NCI-H146 treated with DMSO at 0.1 percent for 48 hours (cell line): ENCODE measurements around the gene PPAT.

Source experiments
- DNase-seq: peaks from one replicate; lab custom pipeline; 2025; ENCODE audit not compliant: unreplicated experiment; lab: John Stamatoyannopoulos, UW

PPAT gene

GRCh38 chr4:56434599-56435139, 746 bp downstream of the PPAT start:
- peak; percentile 73 for DNase-seq

GRCh38 chr4:56433280-56433679, 2.1 kb downstream of the PPAT start:
- DNase-seq = no peak

- DNase-seq = no peak
Measured at GRCh38 chr4:56430203-56430602, 5.2 kb downstream of the PPAT start.

DNA sequence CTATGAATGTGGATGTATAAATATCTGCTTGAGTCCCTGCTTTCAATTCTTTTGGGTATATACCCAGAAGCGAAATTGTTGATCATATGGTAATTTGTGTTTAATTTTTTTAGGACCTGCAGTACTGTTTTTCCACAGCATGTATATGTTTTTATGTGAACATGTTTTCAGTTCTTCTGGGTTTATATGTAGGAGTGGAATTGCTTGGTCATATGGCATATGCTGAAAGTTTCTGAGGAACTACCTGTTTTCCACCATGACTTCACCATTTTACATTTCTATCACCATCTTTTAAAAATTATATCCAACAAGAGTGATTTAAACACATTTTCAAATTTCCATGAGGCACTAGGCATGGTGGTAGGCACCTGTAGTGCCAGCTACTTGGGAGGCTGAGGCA, 8.2 kb downstream of the PPAT start:
- DNase-seq = no peak

DNA sequence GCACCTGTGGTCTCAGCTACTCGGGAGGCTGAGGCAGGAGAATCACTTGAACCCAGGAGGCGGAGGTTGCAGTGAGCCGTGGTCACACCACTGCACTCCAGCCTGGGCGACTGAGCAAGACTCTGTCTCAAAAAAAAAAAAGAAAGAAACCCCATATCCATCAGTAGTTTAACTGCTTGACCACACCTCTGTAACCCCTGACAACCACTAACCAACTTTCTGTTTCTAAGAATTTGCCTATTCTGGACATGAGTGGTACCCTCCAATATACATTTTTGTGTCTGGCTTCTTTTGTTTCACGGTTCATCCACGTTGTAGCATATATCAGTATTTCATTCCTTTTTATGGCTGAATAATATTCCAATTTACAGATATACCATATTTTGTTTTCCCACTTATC, 9.1 kb downstream of the PPAT start:
- DNase-seq = no peak

DNA sequence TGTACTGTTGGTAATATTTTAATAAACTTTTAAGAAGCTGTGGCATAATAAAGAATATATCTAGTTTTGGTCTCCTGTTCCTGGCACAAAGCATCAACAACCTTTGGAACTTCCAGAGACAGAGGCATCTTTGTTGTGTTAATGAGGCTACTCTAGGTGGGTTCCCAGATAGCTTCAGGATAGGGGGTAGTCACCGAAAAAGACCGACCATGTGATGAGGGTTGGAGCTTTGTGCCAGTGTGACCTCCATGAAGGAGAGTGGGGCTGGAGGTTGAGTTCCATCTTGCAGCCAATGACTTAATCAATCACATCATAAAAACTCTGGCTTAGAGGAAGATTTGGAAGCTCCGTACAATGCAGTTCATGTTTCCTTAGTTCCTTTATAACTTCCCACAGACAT, 9.9 kb downstream of the PPAT start:
- DNase-seq = no peak

- DNase-seq = no peak
Measured at GRCh38 chr4:56424697-56425514, 10.5 kb downstream of the PPAT start.

- no peak for DNase-seq
Measured at GRCh38 chr4:56424176-56424575, 11.2 kb downstream of the PPAT start.

DNA sequence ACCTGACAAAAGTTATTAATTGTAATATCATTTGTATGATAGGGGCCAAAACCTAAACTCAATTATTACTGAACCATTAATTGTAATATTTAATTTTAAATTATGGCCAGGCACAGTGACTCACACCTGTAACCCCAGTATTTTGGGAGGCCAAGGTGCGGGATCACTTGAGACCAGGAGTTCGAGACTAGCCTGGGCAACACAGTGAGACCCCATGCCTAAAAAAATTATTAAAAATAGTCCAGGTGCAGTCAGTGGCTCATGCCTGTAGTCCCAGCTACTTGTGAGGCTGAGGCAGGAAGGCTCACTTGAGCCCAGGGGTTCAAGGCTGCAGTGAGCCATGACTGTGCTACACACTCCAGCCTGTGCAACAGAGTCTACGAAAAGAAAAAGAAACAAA, 18.0 kb downstream of the PPAT start:
- DNase-seq = no peak

- no peak for DNase-seq
Measured at GRCh38 chr4:56416349-56416748, 19.1 kb downstream of the PPAT start.

DNA sequence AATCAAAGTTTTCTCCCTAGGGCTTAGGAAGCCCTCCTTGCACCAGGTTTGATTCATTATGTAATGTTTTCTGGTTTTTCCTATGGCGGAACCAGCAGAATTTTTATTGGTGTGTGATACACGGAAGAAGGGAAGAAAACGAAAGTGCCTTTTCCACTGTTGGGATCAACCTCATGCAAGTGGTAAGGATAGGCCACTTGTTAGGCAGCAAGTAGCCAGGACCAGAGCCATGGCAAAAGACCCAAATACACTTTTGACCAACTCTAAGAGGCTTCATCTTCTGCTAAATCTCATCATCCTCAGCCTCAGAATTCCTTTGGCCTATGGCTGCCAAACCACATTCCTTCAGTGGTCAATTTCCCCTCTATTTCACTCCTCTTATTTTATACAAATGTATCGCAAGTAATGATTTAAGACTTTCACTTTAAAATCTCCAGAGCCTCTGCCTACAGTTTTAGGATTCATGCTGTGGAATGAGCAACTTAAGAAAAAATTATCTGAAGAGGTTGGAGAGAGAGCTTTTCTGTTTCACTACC, 21.2 kb downstream of the PPAT start:
- no peak for DNase-seq

- DNase-seq = peak; percentile 90
Measured at GRCh38 chr4:56410247-56411062, 25.0 kb downstream of the PPAT start.

- DNase-seq = no peak
Measured at GRCh38 chr4:56409511-56410090, 25.8 kb downstream of the PPAT start.

DNA sequence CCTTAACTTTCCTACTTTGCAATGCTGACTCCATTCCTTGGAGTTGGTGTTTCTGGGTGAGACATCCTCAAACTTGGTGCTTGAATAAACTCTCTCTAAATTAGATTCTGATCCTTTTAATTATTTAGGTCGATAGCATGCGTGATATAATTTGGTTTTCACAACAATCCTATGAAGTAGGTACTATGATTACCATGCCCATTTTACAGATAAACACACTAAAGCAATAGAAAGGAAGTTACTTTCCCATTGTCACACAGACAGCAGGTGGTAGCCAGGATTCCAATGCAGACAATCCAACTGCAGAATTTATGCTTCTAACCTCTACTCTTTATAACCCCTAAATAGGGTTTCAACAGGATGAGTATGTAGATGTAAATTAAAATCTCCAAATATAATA, 26.4 kb downstream of the PPAT start:
- DNase-seq = no peak

- no peak for DNase-seq
Measured at GRCh38 chr4:56406151-56406550, 29.3 kb downstream of the PPAT start.

- DNase-seq = no peak
Measured at GRCh38 chr4:56405016-56405415, 30.4 kb downstream of the PPAT start.

- no peak for DNase-seq
Measured at GRCh38 chr4:56400560-56400959, 34.9 kb downstream of the PPAT start.

GRCh38 chr4:56391270-56391669, 44.1 kb downstream of the PPAT start:
- DNase-seq = no peak

DNA sequence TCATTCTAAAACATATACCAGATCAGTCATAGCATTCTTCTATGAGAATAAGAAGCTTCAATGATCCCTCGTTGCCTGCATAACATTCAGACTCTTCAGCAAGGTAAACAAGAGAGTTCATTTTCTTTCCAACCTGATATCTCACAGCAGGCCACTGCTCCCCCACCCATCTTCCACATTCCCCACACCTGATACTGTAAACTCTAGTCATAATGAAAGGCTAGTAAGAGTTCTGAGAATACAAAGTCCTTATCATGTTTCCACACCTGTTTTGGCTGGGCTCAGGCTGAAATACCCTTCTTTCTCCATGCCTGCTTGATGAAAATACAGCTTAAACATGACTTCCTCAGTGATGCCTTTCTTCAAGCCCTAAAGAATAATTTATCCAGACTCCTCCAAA, 45.9 kb downstream of the PPAT start:
- no peak for DNase-seq

GRCh38 chr4:56388306-56388705, 47.1 kb downstream of the PPAT start:
- DNase-seq = no peak
